SIG-M5 treated with dmso at 0.1 percent for 504 hours (cell line): ENCODE results near the gene TYROBP.
"Not testable (repeated sequence)": the region's sequence is repeated elsewhere in the genome, so short reads cannot be mapped to it uniquely, and the experiment has no call there.

ENCODE experiments used
- DNase-seq: peaks from one replicate; lab custom pipeline; 2025; ENCODE audit not compliant: unreplicated experiment; lab: John Stamatoyannopoulos, UW

TYROBP gene

GRCh38 chr19:35908010-35908441 lies at the start of gene TYROBP:
Gene TYROBP, minus strand, starts transcription at chr19:35908295. Its CDS starts 67 bp downstream, at chr19:35908228.
- DNase-seq: no peak

- not testable (repeated sequence) for DNase-seq
Observed at GRCh38 chr19:35957411-35957810, 49.3 kb upstream of the TYROBP start.

GRCh38 chr19:35955881-35956634 lies 48.0 kb upstream of the TYROBP start:
- DNase-seq: no peak

GRCh38 chr19:35949131-35949530 lies 41.0 kb upstream of the TYROBP start:
- no peak for DNase-seq

GRCh38 chr19:35946203-35946602 lies 38.1 kb upstream of the TYROBP start:
- DNase-seq: no peak

- DNase-seq: no peak
Observed at GRCh38 chr19:35945121-35945790, 37.2 kb upstream of the TYROBP start.

GRCh38 chr19:35944556-35944955 lies 36.5 kb upstream of the TYROBP start:
- DNase-seq: no peak

GRCh38 chr19:35943321-35944301 lies 35.5 kb upstream of the TYROBP start:
- no peak for DNase-seq

GRCh38 chr19:35942235-35942634 lies 34.1 kb upstream of the TYROBP start:
- DNase-seq: no peak

GRCh38 chr19:35940839-35941238 lies 32.7 kb upstream of the TYROBP start:
- DNase-seq: no peak

GRCh38 chr19:35940078-35940775 lies 32.1 kb upstream of the TYROBP start:
- DNase-seq: no peak

- no peak for DNase-seq
Observed at GRCh38 chr19:35939307-35940077, 31.4 kb upstream of the TYROBP start.

GRCh38 chr19:35938282-35939224 lies 30.5 kb upstream of the TYROBP start:
- no peak for DNase-seq

- DNase-seq: no peak
Observed at GRCh38 chr19:35937345-35938281, 29.5 kb upstream of the TYROBP start.

- DNase-seq: no peak
Observed at GRCh38 chr19:35936738-35937268, 28.7 kb upstream of the TYROBP start.

- DNase-seq: peak; percentile 32
Observed at GRCh38 chr19:35935911-35936737, 28.0 kb upstream of the TYROBP start, which contains the start of gene LRFN3. Gene LRFN3, plus strand, starts transcription at chr19:35936374. Its CDS starts 3,052 bp downstream, at chr19:35939426.
